Inferior parietal cortex (tissue), 1 donor: Measurements from ENCODE around the gene RASA3.
"Not testable (repeated sequence)": the region's sequence is repeated elsewhere in the genome, so short reads cannot be mapped to it uniquely, and the experiment has no call there.

ENCODE experiments used
- DNase-seq: peaks from one replicate; pipeline ENCODE4 v3.0.0-alpha.2; 2016; ENCODE audit errors: extremely low spot score

Gene RASA3

GRCh38 chr13:114021464-114022308 lies 110.7 kb downstream of the RASA3 start:
- DNase-seq, result no peak

- DNase-seq, result no peak
Observed at GRCh38 chr13:114020750-114021463, 111.5 kb downstream of the RASA3 start.

GRCh38 chr13:114020134-114020533 lies 112.3 kb downstream of the RASA3 start:
- DNase-seq, result not testable (repeated sequence)

GRCh38 chr13:114019367-114019766 lies 113.1 kb downstream of the RASA3 start:
- DNase-seq, result no peak

GRCh38 chr13:114018461-114019055 lies 113.9 kb downstream of the RASA3 start:
- no peak for DNase-seq

- DNase-seq, result no peak
Observed at GRCh38 chr13:114017966-114018365, 114.5 kb downstream of the RASA3 start.

GRCh38 chr13:114017028-114017630 lies 115.3 kb downstream of the RASA3 start:
- DNase-seq, result no peak

- no peak for DNase-seq
Observed at GRCh38 chr13:114016321-114017027, 115.9 kb downstream of the RASA3 start.

- DNase-seq, result no peak
Observed at GRCh38 chr13:114015969-114016295, 116.5 kb downstream of the RASA3 start.

GRCh38 chr13:114015111-114015968 lies 117.1 kb downstream of the RASA3 start:
- DNase-seq, result no peak

GRCh38 chr13:114013952-114014629 lies 118.3 kb downstream of the RASA3 start:
- DNase-seq, result no peak

GRCh38 chr13:114013336-114013735 lies 119.1 kb downstream of the RASA3 start:
- DNase-seq, result no peak

- DNase-seq, result no peak
Observed at GRCh38 chr13:114012921-114013320, 119.5 kb downstream of the RASA3 start.

GRCh38 chr13:114012141-114012540 lies 120.3 kb downstream of the RASA3 start:
- DNase-seq, result no peak

GRCh38 chr13:114011226-114011625 lies 121.2 kb downstream of the RASA3 start:
- DNase-seq, result no peak

- no peak for DNase-seq
Observed at GRCh38 chr13:114010401-114011101, 121.9 kb downstream of the RASA3 start.

- DNase-seq, result no peak
Observed at GRCh38 chr13:114009590-114010400, 122.6 kb downstream of the RASA3 start.

- no peak for DNase-seq
Observed at GRCh38 chr13:114008964-114009589, 123.3 kb downstream of the RASA3 start.
